GM21390 (cell line): ENCODE data around the gene SCARB2.
A peak's percentile ranks its signal among the peaks of the same experiment; 100 is the strongest.

Source experiments
- ATAC-seq: cut with Tn5 transposase; IDR thresholded peaks from one replicate; pipeline ENCODE4 v1.9.1; 2021; ENCODE audit not compliant: unreplicated experiment

The SCARB2 gene

DNA sequence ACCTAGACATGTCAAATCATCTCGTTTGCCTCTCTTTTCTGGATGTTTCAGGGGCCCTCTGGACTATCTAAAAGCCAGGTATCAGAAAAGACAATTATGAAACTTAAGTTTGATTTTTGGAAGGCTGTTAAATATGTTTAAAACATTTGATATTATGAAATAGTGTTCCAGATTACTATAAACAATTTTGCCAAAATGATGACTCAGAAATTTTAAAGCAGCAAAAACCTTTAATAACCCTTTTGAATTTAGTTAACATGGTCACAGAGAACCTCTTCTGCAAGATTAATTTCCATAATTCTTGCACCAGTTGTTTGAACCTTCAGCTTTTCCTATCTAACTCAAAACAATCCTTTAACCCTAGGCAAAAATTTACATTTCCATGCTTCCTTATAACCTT lies 19.1 kb upstream of the SCARB2 start:
- no peak for ATAC-seq

DNA sequence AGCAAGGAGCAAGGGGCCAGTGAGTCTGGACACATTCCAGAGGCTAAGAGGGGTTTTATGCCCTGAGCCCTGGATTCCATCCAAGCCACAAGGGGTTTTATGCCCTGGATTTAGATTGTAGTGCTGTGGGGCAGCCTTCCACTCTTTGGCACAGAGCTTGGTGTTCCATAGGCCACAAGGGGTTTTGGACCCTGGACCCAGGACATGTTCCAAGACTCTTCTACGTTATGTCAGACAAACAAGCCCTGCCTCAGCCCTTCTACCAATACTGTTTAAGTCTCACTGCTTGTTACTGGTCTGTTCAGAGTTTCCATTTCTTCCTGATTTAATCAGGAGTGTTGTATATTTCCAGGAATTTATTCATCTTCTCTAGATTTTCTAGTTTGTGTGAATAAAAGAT lies 12.8 kb upstream of the SCARB2 start:
- no peak for ATAC-seq

DNA sequence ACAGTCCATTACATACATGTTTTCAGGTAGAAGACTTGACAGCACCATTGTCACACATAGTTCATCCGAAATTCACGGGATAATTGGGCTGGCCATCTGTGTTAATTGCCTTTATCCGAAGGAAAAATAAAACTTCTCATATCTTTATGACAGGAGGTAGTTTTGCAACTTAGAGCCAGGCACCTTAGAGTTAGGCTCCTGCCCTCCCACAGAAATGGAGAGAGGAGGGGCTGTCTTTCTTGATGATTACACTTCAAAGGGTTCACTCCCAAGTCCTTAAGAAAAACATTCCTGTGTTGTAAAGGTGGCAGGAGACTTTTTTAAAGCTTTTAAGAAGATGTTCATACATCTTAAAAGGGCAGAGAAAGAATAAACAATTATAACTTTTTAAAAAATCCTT lies 10.5 kb upstream of the SCARB2 start:
- no peak for ATAC-seq

DNA sequence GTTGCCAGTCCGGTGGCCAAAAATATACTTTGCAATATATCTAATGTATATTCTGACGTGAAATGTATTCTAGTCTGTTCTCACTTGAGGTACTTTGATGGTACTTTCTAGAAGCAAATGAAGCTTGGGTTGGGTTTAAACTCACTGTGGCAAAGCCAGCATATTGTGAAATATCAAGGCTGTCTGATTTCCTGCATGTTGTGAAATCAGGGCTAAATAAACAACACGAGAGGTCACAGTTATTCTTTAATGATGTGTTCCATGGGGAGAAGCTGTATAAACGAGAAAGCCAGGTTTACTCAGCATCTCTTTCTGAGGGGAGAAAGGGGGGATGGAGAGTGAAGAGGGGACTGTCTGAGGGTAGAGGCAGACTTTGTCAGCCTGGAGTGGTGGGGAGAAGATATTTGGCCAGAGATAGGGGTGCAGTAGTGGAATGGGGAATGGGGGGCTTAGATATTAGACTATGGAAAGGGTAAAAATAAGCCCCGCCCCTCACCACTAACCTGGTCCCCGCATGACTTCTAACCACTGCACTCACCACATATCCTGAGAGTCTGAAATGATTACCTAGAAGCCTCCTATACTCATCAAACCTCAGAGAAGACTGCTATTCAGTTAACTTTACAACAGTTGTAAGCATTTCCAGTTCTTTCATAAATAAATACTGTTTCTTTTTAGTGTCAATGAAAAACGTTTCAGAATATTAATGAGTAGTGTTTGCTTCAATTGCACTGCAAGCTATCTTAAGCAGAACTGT lies 5.9 kb upstream of the SCARB2 start:
- no peak for ATAC-seq

DNA sequence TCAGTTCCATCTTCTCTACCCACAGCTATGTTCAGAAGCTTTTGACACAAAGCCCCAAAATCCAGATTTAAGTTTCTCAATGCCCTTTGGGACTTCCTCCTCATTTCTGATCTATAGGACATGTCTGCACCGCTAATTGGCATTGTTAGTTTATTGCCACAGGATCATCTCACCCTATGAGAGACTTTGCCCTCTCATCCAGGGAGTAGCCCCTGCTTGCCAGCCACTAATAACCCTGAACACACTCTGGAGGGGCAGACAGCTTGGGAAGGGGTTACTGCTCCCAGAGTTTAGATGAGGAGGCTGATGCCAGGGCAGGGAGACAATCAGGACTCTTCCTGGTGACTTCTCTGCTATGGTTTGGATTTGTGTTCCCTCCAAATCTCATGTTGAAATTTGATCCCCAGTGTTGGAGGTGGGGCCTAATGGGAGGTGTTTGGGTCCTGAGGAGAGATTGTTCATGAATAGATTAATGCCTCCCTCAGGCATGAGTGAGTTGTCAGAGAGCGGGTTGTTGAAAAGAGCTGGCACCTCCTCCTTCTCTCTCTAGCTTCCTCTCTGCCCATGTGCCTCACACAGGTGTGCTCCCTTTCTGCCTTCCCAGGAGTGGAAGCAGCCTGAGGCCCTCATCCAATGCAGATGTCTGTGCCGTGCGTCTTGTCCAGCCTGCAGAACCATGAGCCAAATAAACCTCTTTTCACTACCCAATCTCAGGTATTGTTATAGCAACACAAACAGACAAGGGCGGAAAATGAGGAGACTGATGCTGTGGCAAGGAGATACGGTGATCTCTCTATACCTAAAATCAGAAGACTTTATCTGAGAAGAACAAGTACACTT lies 3.6 kb upstream of the SCARB2 start:
- no peak for ATAC-seq

DNA sequence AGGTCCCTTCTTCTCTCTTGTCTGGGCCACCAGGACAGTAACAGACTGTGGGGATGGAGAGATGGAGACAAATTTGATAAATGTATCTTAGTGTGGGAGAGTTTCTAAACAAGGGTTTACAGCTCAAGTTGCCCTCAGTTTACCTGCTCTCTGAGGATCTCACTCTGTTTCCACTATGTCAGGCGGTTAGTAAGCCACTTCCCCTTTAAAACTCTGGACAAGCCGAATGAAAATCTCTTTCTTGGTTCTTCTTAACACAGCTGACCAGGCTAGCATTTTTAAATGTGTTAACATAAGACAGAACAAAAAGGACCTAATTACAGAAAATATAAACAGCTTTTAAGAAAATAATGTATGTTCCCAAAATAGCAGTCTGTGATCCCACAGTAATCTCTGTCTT lies 2.9 kb upstream of the SCARB2 start:
- ATAC-seq: no peak

DNA sequence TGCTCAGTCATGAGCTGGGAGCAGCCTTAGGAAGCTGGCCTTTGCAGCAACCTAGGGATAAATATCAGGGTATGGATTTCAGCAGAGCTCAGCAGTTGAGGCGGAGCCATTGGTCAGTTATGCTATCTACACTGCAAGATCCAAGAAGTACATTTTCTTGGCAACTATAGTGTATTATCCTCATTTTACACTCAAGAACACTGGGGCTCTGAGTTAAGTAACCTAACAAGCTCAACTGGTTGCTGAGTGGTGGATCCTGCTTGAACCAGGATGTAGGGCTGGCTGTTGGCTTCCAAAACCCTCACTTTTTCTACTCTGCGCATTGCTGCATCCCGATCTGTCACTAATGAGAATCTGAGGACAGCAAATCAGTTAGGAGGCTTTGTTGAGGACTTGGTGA lies 1.5 kb upstream of the SCARB2 start:
- ATAC-seq: no peak

DNA sequence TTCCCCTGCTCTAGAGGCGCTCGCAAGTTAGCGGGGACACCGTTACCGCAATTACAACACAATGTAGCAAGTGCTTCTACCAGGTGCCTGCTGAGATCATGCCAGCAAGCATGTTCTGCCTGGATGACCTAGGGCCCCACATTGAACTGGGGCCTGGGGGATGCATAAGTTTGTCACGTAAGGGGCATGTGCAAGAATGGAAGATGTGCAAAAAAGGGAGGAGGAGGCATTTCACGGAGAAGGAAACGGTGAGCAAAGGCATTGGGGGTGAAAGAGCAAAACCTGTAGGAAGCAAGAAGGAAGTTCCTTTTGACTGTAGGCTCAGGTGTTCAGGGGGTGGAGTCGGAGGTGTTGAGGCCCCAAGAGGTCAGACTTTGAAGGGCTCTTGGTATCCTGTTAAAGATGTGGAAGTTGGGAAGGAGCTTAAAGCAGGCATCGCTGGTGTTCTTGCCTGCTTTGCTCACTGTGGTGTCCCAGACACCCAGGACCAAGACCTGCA lies 602 bp upstream of the SCARB2 start:
- peak; percentile 12 for ATAC-seq

DNA sequence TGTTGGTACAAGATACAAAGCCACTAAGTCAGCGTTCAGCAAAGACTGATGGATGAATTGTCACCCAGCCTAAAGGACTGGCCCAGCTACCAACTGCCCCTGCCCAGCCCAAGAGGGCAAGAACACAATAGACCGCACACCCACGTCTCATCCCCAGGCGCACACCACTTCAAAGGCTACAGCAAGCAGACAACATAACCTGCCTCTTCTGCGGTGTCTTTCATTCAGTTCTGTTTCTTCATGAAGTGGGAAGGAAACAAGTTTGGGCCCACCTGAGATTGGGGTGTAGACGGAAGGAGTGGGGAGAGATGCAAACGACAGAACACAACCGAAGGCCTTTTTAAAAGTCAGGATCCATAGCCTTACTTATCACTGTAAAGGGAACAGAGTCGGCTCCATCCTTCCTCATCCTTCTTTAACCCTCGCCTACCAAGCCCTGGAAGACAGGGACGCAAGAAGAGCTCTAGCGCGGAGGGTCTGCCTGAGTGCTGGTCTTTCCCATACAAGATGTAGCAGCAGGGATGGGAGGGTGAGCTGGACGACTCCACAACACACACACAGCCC lies 691 bp downstream of the SCARB2 start:
- ATAC-seq: no peak

DNA sequence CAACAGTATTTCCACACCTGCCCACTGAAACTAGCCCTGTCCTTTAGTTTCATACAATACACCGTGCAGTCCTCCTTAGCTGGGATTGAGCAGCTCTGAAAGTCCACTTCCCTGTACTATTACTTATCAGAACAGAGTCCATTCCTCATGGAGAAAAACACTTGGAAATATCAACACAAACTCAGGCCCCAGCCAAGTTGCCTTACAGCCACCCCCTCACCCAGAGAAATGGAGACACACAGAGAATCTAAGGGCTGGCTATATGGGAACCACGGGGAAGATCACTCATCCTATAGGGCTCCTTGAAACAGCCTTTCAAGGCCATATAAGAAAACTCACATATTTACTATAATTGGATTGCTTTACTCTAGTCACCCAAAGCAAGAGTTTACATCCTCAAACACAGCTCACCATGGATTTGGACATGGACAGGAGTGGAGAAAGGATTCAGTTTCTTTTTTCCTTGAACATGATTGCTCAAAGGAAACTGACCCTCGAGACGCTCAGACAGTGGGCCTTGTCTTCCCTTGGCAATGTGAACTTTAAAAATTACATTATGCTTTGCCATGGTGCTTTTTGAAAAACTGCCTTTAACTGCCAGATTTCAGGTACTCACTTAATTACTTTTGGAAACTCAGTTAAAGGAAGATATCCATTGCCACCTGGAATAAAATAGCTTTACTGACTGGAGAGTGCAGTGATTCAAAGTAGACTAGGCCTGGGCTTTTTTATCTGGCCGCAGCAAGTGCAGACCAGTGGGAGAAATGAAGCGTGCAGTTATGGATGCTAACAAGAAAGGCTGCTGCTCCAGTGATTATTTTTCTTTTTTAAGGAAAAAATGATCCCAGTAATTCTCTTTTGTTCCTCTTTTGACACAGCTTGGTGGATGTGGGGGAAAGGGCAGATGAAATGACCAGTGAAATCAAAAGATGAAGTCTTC lies 1.6 kb downstream of the SCARB2 start:
- ATAC-seq: no peak

DNA sequence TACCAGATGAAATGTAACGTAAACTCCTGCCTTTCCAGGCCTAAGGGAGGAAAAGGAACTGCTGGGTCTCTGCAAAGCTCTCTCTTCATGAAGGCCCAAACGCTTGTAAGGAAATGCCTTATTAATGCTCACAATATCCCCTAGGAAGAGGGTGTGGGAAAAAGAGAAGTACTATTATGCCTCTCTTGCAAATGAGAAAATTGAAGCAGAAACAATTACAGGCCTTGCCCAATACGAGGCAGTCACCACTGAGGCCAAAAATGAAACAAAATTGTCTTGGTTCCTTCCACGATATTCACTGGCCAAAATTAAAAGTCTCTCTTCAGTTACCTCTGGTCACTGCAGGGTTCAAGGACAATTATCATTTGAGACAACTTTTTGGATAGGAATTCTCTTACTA lies 3.2 kb downstream of the SCARB2 start:
- ATAC-seq: no peak

DNA sequence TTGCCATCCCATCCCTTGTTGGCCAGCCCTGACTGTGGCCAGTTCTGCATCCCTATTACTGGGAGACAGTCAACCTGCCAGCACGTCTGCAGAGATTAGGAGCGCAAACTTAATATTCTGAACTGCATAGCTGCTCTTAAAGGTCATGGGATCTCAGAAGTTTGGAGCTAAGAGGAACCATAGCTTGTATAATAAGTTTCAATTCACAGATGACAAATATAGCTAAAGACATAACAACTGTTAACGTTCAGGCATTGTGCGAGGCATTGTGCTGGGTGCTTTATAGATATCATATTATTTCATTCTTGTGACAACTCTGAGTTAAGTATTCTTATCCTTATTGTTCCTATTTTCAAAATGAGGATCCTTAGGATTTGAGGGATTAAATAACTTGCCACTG lies 3.7 kb downstream of the SCARB2 start:
- no peak for ATAC-seq

DNA sequence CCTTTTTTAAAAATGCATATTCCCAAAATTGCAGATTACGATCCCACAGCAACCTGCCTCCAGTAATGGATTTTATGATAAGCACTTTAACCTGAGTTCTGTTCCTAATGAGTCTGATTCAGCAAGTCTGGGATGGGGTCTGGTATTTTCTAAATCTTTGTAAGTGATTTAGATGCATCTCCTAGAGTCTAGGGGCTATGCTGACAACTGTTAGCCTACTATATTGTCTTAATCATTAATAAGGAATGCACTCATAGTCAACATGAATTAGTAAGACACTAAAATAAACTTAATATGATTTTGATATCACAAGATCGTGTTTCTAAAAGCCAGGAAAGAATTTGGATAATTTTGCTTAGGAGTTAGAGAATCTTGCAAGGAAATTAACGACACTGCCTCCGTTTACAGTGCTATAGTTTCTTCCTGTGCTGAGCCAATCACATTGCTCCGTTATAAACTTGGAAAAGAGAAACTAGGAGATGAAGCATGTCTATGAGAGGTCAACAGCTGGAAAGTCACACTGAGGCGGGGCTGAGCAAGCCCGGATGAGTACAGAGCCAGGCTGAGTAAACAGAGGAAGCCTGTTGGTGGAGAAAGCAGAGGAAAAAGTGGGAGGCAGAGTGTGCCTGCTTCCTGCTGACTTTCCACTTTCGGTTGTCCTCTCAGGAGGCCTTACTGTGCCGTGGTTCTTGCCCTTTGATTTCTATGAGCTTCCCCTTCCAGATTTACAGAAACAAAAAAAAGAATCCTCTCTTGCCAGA lies 5.4 kb downstream of the SCARB2 start:
- ATAC-seq: no peak

DNA sequence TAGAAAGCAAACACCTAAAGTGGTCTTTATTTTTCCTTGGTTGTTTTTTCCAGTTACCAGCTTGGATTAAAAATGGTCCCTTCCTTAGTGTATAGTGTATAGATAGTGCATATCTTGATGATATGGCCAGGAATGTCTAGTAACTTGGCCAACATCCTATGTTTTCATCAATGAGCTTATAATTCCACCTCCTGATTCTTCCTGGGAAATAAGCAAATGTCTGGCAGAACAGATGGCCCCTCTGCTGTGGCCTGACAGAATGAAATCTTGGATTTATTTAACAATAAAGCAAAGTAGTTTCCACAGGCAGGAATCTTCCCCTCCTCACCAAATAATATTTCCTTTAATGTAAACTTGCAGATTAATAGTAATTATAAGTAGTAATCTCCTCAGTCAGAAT lies 6.1 kb downstream of the SCARB2 start:
- no peak for ATAC-seq

DNA sequence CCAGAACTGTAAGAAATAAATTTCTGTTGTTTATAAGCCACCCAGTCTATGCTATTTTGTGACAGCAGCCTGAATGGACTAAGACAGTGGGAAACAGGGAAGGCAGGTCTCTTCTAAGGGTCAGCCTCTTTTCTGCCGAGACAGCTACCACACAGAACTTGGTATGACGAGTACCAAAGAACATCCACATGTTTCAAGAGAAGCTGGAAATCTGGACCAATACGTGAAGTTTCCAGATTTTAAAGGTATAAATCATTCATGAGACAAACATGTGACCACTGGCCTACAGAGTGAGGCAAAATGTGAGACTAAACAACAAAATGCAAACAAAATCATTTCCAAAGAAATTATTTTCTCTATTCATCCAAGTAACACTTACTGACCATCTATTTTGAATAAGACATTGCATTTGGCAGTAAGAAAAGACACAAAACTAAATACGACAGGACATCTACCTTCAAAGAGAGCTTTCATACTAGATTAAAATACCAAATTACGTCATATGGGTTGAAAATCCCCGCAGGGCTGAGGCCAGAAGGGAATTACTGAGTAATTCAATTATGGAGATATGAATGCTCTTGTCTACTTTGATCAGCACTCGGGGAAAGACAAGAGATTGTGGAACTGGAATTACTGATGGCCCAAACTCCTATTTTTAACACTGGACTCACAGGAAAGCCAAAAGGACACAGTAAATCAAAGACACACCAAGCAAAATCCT lies 7.2 kb downstream of the SCARB2 start:
- no peak for ATAC-seq

DNA sequence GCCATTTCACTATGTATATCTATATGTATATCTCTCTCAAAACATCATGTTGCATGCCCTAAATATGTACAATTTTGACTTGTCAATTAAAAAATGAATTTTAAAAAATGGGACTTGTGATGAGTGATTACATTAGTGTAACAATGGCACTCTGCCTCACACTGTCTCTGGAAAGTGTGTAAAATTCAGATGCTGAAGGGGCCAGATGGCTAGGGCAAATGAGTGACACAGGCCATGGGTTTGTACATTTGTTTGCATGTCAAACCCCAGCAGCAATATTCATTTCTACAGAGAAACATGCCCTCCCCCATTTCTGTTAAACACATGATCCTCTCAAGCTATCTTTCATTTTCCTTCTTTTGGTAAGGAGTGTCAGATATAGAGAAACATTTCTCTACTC lies 8.1 kb downstream of the SCARB2 start:
- ATAC-seq: no peak

DNA sequence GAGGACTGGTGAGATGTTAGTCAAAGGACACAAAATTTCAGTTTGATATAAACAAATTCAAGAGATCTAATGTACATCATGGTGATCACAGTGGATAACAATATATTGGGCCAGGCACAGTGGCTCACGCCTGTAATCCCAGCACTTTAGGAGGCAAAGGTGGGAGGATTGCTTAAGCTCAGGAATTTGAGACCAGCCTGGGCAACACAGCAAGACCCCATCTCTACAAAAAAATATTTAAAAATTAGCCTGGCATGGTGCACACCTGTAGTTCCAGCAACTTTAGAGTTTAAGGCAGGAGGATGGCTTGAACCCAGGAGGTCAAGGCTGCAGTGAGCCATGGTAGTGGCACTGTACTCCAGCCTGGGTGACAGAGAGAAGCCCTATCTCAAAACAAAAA lies 8.7 kb downstream of the SCARB2 start:
- no peak for ATAC-seq

DNA sequence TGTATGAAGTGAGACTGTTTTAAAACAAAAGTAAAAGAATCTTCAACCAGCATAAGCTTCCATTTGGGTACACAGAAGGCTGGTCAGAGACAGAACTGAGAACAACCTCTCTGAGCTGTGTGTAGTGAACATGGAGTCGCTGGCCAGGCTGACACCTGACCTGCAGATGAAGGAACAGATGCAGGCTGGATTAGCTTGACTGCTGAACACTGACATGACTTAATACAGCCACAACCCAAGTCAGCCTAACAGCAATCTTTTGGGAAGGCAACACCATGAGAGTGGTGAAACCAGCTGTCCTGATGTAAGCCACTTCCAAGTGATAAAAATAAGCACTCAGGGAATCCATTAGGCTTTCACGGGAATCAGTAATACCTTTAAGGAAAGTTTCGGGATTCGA lies 10.1 kb downstream of the SCARB2 start:
- ATAC-seq: no peak

DNA sequence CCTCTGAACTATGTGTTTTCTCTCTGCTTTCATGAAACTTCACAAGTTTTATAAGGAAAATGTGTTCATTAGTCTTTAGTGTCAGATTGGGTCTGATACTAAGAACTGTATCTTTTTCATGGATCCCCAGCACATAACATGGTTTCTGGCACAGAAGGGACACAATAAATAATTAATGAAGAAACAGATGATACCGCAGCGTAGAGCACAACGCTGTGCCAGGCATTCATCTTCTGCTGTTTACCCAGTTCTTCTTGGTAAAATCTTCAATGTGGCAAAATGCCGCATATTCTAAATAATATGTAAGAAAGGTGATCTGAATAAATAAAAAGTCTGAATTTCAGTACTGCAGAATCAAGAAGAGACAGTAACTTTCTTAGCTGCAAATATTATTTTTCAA lies 12.3 kb downstream of the SCARB2 start:
- no peak for ATAC-seq
